ENCODE results near the gene DMXL2. TPM values are rescaled to one million over a fixed set of nuclear protein-coding genes. Genes with fewer than 3 reads are reported as not detected.
"Not testable (repeated sequence)": the region's sequence is repeated elsewhere in the genome, so short reads cannot be mapped to it uniquely, and the experiment has no call there.

The DMXL2 gene
- total RNA-seq, 1 donor from 2014 or later: 8.6 TPM

GRCh38 chr15:51620641-51621040, 1.9 kb downstream of the DMXL2 start:
- Histone ChIP-seq H3K4me3 (peak overlapping the region in 1 of 2 donors; percentile 89), H3K9me3 (no peaks in the 10 kb centered on the region), H3K27me3 (no peaks in the 10 kb centered on the region), H3K36me3 (no peaks in the 10 kb centered on the region), H3K4me1 (peaks cover 0 to 4% of the 10 kb centered on the region in 2 donors), H3K27ac (no peak overlapping the region)
- DNase-seq (ENCODE audit: low spot score in 2 of 2): no peak
- intact Hi-C loops (cut with DNase I): no loop called here
- no peak for TF ChIP-seq CTCF (IDR thresholded peaks at IDR 0.05)

- intact Hi-C loops (cut with DNase I): no loop called here
- H3K36me3 ChIP-seq: no peaks in the 10 kb centered on the region
- no peaks in the 10 kb centered on the region for H3K9me3 ChIP-seq
- H3K4me3 ChIP-seq: no peak overlapping the region
- H3K27ac ChIP-seq: no peak overlapping the region
- H3K4me1 ChIP-seq: peaks cover 0 to 4% of the 10 kb centered on the region in 2 donors
- no peak for DNase-seq (ENCODE audit: low spot score in 2 of 2)
- H3K27me3 ChIP-seq: no peaks in the 10 kb centered on the region
- TF ChIP-seq CTCF (IDR thresholded peaks at IDR 0.05): no peak
These were observed 2.4 kb downstream of the DMXL2 start for GRCh38 chr15:51620122-51620521.

- Histone ChIP-seq H3K4me1 (peaks cover 0 to 4% of the 10 kb centered on the region in 2 donors), H3K27me3 (no peaks in the 10 kb centered on the region), H3K36me3 (no peaks in the 10 kb centered on the region), H3K9me3 (no peaks in the 10 kb centered on the region), H3K4me3 (no peak overlapping the region), H3K27ac (no peak overlapping the region)
- no peak for DNase-seq (ENCODE audit: low spot score in 2 of 2)
- no peak for TF ChIP-seq CTCF (IDR thresholded peaks at IDR 0.05)
- intact Hi-C loops (cut with DNase I): no loop called here
These were observed 3.1 kb downstream of the DMXL2 start for GRCh38 chr15:51619331-51620035.

- intact Hi-C loops (cut with DNase I): no loop called here
- no peak for TF ChIP-seq CTCF (IDR thresholded peaks at IDR 0.05)
- peaks cover 0 to 4% of the 10 kb centered on the region in 2 donors for H3K4me1 ChIP-seq
- H3K27me3 ChIP-seq: no peaks in the 10 kb centered on the region
- H3K27ac ChIP-seq: no peak overlapping the region
- no peak for DNase-seq (ENCODE audit: low spot score in 2 of 2)
- H3K9me3 ChIP-seq: no peaks in the 10 kb centered on the region
- H3K4me3 ChIP-seq: no peak overlapping the region
- no peaks in the 10 kb centered on the region for H3K36me3 ChIP-seq
These were observed 4.7 kb downstream of the DMXL2 start for GRCh38 chr15:51617886-51618285.

GRCh38 chr15:51613951-51614350, 8.6 kb downstream of the DMXL2 start:
- no peaks in the 10 kb centered on the region for H3K27me3 ChIP-seq
- H3K4me1 ChIP-seq: no peaks in the 10 kb centered on the region
- no peaks in the 10 kb centered on the region for H3K9me3 ChIP-seq
- no peak overlapping the region for H3K4me3 ChIP-seq
- no peak overlapping the region for H3K27ac ChIP-seq
- H3K36me3 ChIP-seq: no peaks in the 10 kb centered on the region
- intact Hi-C loops (cut with DNase I): no loop called here
- TF ChIP-seq CTCF (IDR thresholded peaks at IDR 0.05): no peak
- DNase-seq (ENCODE audit: low spot score in 2 of 2): no peak

- intact Hi-C loops (cut with DNase I); H3K27me3 ChIP-seq; H3K27ac ChIP-seq; H3K4me3 ChIP-seq; H3K9me3 ChIP-seq; DNase-seq (ENCODE audit: low spot score in 2 of 2); H3K4me1 ChIP-seq; H3K36me3 ChIP-seq: not testable (repeated sequence)
These were observed 9.9 kb downstream of the DMXL2 start for GRCh38 chr15:51612669-51613068.

- H3K27ac ChIP-seq; H3K4me3 ChIP-seq; H3K27me3 ChIP-seq; intact Hi-C loops (cut with DNase I); DNase-seq (ENCODE audit: low spot score in 2 of 2); H3K4me1 ChIP-seq; H3K9me3 ChIP-seq; H3K36me3 ChIP-seq: not testable (repeated sequence)
These were observed 19.1 kb downstream of the DMXL2 start for GRCh38 chr15:51603462-51603948.
